RWPE2 (cell line): ENCODE data around the gene IL4R.

Experiments
- ATAC-seq: fragments of 200-7000 bp; cut with Tn5 transposase; 3 replicates; pipeline ENCODE4 v1.9.1; 2021; ENCODE audit warnings: low read depth
- DNase-seq: peaks from one replicate; pipeline ENCODE4 v3.0.0-alpha.2; 2020; ENCODE audit warnings: low spot score
- H3K27ac ChIP-seq: fragments of 450-650 bp; 2 replicates; pipeline ENCODE4 v1.5.1; 2017; ENCODE audit warnings: mild to moderate bottlenecking; ENCODE audit not compliant: poor library complexity, severe bottlenecking
- H3K27me3 ChIP-seq: fragments of 250-450 bp; sonication (Bioruptor Pico); 2 replicates; pipeline ENCODE4 v1.5.1; 2021; ENCODE audit warnings: mild to moderate bottlenecking, moderate library complexity; ENCODE audit not compliant: insufficient read depth, poor library complexity, severe bottlenecking
- H3K36me3 ChIP-seq: fragments of 250-450 bp; sonication (Bioruptor Pico); 2 replicates; pipeline ENCODE4 v1.5.1; 2020; ENCODE audit warnings: low read depth, mild to moderate bottlenecking, moderate library complexity
- H3K4me1 ChIP-seq: fragments of 250-450 bp; sonication (Bioruptor Pico); 2 replicates; pipeline ENCODE4 v1.5.1; 2021; ENCODE audit warnings: mild to moderate bottlenecking, moderate library complexity; ENCODE audit not compliant: insufficient read depth, poor library complexity, severe bottlenecking
- H3K4me3 ChIP-seq: fragments of 250-450 bp; sonication (Bioruptor Pico); 2 replicates; pipeline ENCODE4 v1.5.1; 2021; ENCODE audit warnings: mild to moderate bottlenecking, moderate library complexity; ENCODE audit not compliant: severe bottlenecking
- H3K9me3 ChIP-seq: fragments of 250-450 bp; sonication (Bioruptor Pico); 2 replicates; pipeline ENCODE4 v1.5.1; 2021; ENCODE audit warnings: mild to moderate bottlenecking, moderate library complexity; ENCODE audit not compliant: severe bottlenecking
- TF ChIP-seq, protein P1 (sequence below): fragments of 450-650 bp; IDR thresholded peaks from one replicate; pipeline ENCODE4 v1.5.1; 2017; ENCODE audit warnings: mild to moderate bottlenecking, moderate library complexity; ENCODE audit not compliant: poor library complexity, severe bottlenecking

IL4R gene

DNA sequence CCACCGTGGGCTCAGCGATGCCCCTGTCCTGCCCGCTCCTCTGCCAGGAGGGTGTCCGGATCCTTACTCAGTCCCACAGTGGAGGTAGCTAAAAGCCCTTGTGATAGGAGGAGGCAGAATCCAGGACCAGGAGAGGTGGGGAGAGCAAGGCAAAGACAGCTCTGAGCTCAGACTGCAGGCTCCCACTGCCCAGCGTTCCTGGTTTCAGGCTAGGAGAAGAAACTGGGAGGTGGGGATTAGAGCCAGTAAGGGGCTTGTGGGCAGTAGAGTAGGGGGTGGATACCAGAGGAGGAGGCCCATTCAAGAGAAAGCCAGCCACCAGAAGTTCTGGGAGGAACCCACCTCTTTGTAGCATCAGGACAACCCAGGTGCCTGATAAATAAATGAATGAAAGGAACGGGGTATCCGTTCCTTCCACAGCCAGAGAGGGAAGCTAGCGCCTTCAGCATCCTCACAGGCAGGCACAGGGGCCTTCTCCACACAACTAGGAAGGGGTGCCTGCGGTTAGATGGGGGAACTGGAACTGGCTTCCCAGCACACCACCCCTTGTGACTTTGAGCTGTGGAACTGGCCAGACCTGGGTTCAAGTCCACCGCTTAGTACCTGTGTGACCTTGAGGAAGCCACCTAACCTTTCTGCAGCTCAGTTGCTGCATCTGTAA is 90.5 kb downstream of the IL4R start:
- Histone ChIP-seq H3K4me3 (no peak overlapping the region), H3K9me3 (no peaks in the 10 kb centered on the region), H3K36me3 (no peaks in the 10 kb centered on the region), H3K27me3 (peaks cover 7% of the 10 kb centered on the region), H3K27ac (no peak overlapping the region), H3K4me1 (no peaks in the 10 kb centered on the region)
- TF ChIP-seq, protein P1, sequence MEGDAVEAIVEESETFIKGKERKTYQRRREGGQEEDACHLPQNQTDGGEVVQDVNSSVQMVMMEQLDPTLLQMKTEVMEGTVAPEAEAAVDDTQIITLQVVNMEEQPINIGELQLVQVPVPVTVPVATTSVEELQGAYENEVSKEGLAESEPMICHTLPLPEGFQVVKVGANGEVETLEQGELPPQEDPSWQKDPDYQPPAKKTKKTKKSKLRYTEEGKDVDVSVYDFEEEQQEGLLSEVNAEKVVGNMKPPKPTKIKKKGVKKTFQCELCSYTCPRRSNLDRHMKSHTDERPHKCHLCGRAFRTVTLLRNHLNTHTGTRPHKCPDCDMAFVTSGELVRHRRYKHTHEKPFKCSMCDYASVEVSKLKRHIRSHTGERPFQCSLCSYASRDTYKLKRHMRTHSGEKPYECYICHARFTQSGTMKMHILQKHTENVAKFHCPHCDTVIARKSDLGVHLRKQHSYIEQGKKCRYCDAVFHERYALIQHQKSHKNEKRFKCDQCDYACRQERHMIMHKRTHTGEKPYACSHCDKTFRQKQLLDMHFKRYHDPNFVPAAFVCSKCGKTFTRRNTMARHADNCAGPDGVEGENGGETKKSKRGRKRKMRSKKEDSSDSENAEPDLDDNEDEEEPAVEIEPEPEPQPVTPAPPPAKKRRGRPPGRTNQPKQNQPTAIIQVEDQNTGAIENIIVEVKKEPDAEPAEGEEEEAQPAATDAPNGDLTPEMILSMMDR = no peak
- DNase-seq = no peak
- ATAC-seq = no peak

DNA sequence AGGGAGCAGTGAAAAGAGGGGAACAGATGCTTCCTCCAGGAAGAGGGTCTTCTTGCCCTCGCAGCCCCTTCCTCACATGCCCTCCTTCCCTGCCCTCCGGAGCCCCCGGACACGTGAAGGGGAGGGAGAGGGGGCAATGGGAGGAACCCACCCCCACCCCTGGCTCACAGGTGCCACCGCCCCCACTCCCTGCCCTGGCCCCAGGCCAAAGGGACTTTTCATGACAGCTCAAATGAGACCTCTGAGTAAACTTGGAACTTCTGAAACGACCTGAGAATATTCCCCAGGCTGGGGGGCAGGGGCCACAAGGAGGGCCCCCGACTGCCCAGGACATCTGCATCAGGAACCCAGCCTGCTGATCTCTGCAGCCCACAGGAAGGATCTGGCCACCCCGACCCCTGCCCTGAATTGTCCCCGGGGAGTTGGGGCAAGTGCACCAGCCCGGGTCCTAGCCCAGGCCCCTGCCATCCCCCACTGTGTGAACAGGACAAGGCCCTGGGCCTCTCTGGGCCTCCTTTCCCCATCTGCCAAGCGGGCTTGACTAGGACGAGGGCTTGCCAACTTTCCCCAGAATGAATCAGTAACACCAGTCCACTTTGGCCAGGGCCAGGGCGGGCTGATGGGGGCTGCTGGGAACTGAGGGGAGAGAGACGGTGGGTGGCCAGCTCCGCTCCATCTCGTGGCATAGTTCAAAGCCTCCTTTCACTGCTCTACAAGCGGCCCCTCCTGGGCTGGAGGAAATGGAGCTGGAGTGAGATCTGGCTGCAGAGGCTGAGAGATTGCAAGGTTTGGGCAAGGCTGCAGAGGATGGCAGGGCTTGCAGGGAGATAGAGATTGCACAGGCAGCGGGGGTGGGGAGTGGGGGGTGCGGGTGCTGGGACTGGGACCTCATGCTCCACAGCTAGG is 92.0 kb downstream of the IL4R start:
- TF ChIP-seq, protein P1 = no peak
- H3K4me3 ChIP-seq = no peak overlapping the region
- H3K4me1 ChIP-seq = no peaks in the 10 kb centered on the region
- H3K27me3 ChIP-seq = peaks cover 7% of the 10 kb centered on the region
- DNase-seq (no peak), ATAC-seq (no peak)
- no peaks in the 10 kb centered on the region for H3K9me3 ChIP-seq
- H3K36me3 ChIP-seq = no peaks in the 10 kb centered on the region
- H3K27ac ChIP-seq = no peak overlapping the region

DNA sequence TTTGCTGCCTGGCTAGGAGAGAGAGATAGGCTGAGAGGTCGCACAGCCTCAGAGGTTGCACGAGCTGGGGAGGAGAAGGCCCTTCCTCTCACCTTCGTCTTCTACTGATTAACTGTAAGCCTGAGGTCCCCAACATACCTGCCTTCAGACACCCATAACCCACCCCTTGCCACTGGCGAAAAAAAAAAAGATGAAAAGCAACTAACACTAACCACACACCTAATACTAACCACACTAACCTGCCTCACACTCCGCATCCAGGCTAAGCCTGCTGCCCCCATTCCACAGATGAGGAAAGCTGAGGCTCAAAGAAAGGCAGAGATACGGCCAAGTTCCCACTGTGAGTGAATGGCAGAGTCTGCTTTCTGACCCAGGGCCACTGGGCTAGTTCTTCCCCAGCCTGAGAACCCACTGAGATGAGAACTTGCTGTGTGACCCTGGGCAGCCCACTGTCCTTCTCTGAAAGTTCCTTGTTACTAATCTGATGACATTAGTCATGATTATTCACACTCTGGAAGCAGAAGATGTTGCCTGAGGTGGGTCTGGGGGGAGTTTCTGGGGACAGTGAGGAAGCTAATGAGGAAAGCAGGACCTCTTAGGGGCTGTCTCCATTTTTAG is 92.8 kb downstream of the IL4R start:
- Histone ChIP-seq H3K4me1 (no peaks in the 10 kb centered on the region), H3K27ac (no peak overlapping the region), H3K9me3 (no peaks in the 10 kb centered on the region), H3K4me3 (no peak overlapping the region), H3K27me3 (peaks cover 7% of the 10 kb centered on the region), H3K36me3 (no peaks in the 10 kb centered on the region)
- TF ChIP-seq, protein P1 = no peak
- ATAC-seq (no peak), DNase-seq (no peak)

DNA sequence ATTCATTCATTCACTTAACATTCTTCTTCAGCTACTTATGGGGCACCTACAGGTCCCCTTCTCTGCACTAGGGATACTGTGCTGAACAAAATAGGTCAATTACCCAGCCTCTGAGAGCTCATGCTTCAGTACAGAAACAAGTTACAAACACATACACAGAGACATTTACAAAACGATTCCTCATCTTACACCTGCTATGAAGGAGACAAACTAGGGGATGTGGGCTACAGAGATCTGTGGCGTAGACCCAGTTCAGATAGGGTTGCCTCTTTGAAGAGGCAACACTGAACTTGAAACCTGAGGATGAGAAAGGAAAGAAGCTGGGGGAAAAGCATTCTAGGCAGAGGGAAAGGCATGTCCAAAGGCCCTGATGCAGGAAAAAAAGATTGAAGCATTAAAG is 93.4 kb downstream of the IL4R start:
- TF ChIP-seq, protein P1 = no peak
- DNase-seq (no peak), ATAC-seq (no peak)
- Histone ChIP-seq H3K27ac (no peak overlapping the region), H3K9me3 (no peaks in the 10 kb centered on the region), H3K36me3 (no peaks in the 10 kb centered on the region), H3K27me3 (peaks cover 3% of the 10 kb centered on the region), H3K4me1 (no peaks in the 10 kb centered on the region), H3K4me3 (no peak overlapping the region)
